ENCODE data around the gene PROX2. TPM values are rescaled to one million over a fixed set of nuclear protein-coding genes. Genes with fewer than 3 reads are reported as not detected.

Gene PROX2
- polyA plus RNA-seq, 3 donors: 0.03 TPM; not detected in 2

DNA sequence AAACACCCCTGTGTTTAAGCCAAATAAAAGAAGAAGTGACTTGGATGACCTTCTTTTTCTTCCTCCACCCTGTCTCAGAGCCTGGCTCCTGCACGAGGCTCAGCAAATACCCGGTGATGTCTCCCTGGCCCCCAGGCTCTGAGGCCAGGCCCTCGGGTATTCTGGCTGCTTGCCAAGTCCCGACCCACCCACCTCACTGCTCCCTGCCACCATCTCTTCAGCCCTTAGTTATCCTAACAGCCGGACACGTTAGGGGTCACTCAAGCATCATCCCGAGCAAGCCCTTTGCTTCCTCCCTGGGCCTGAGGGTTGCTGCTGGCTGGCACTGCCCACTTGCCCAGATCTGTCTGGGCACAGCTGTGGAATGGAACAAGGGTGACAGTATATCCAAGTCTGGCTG lies 39.9 kb upstream of the PROX2 start:
- H3K27ac ChIP-seq (ENCODE audit: low read depth in 1 of 2, low read length in 2 of 2): no peak overlapping the region
- no peaks in the 10 kb centered on the region for H4K20me1 ChIP-seq (ENCODE audit: insufficient read depth, low read length)
- intact Hi-C loops (cut with micrococcal nuclease): no loop called here
- no peak overlapping the region for H3K4me3 ChIP-seq (replicated peaks in 1 of 3; ENCODE audit: low read depth in 2 of 3, low read length in 3 of 3)
- Mint-ChIP-seq H3K27me3 (ENCODE audit: low read depth in 3 of 3) (peaks cover 0 to 3% (median 0%) of the 10 kb centered on the region in 3 donors), H3K4me1 (peaks cover 1% of the 10 kb centered on the region), H3K36me3 (no peaks in the 10 kb centered on the region), H3K9me3 (no peaks in the 10 kb centered on the region), H3K27ac (no peak overlapping the region), H3K4me3 (no peak overlapping the region)
- H3K36me3 ChIP-seq (replicated peaks in 1 of 2; ENCODE audit: control insufficient read depth in 1 of 2, insufficient read depth in 2 of 2, low read length in 2 of 2): no peaks in the 10 kb centered on the region
- no peaks in the 10 kb centered on the region for H3K79me2 ChIP-seq (ENCODE audit: insufficient read depth, low read length)
- H3K9me3 ChIP-seq (replicated peaks in 1 of 2; ENCODE audit: control insufficient read depth in 1 of 2, insufficient read depth in 1 of 2, low read length in 2 of 2): no peaks in the 10 kb centered on the region
- TF ChIP-seq, protein P1, sequence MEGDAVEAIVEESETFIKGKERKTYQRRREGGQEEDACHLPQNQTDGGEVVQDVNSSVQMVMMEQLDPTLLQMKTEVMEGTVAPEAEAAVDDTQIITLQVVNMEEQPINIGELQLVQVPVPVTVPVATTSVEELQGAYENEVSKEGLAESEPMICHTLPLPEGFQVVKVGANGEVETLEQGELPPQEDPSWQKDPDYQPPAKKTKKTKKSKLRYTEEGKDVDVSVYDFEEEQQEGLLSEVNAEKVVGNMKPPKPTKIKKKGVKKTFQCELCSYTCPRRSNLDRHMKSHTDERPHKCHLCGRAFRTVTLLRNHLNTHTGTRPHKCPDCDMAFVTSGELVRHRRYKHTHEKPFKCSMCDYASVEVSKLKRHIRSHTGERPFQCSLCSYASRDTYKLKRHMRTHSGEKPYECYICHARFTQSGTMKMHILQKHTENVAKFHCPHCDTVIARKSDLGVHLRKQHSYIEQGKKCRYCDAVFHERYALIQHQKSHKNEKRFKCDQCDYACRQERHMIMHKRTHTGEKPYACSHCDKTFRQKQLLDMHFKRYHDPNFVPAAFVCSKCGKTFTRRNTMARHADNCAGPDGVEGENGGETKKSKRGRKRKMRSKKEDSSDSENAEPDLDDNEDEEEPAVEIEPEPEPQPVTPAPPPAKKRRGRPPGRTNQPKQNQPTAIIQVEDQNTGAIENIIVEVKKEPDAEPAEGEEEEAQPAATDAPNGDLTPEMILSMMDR (IDR thresholded peaks at IDR 0.05): no peak
- H2AFZ ChIP-seq (ENCODE audit: insufficient read depth, low read depth, low read length, poor library complexity, severe bottlenecking): no peak overlapping the region
- DNase-seq: no peak
- no peak overlapping the region for H3K4me2 ChIP-seq (replicated peaks; ENCODE audit: extremely low read depth, low read length, poor library complexity, severe bottlenecking)
- no peaks in the 10 kb centered on the region for H3K27me3 ChIP-seq (ENCODE audit: control insufficient read depth in 2 of 2, insufficient read depth in 2 of 2, low read length in 2 of 2)
- no peaks in the 10 kb centered on the region for H3K4me1 ChIP-seq (ENCODE audit: control insufficient read depth in 1 of 2, insufficient read depth in 2 of 2, low read length in 2 of 2)
- no peak overlapping the region for H3K9ac ChIP-seq (ENCODE audit: insufficient read depth, low read length, poor library complexity, severe bottlenecking)
- 77% methylated on average over 7 of the region's 7 CpGs for WGBS (ENCODE audit: insufficient coverage)

DNA sequence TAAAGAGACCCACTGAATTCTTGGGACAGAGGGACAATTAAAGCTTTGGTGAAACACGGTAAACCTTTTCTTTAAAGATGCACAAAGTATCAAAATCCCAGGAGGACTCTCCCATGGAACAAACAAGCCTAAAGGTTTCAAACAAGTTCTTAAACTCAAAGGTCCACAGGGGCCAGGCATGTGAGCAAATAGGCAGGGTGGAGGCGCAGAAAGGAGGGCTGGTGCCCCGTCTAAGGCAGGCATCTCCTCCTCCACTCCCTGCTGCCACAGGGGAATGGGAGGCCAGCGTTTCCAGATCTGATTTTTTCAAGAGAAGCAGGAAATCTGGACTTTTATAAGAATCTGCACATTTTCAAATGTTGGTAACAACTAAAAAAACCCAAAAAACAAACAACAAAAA lies 39.5 kb upstream of the PROX2 start:
- no peak overlapping the region for H3K4me3 Mint-ChIP-seq
- no peak overlapping the region for H3K27ac Mint-ChIP-seq
- no peak for DNase-seq
- peaks cover 1% of the 10 kb centered on the region for H3K4me1 Mint-ChIP-seq
- no peaks in the 10 kb centered on the region for H4K20me1 ChIP-seq (ENCODE audit: insufficient read depth, low read length)
- H3K4me3 ChIP-seq (replicated peaks in 1 of 3; ENCODE audit: low read depth in 2 of 3, low read length in 3 of 3): no peak overlapping the region
- TF ChIP-seq, protein P1 (IDR thresholded peaks at IDR 0.05): no peak
- no peak overlapping the region for H3K9ac ChIP-seq (ENCODE audit: insufficient read depth, low read length, poor library complexity, severe bottlenecking)
- no peaks in the 10 kb centered on the region for H3K4me1 ChIP-seq (ENCODE audit: control insufficient read depth in 1 of 2, insufficient read depth in 2 of 2, low read length in 2 of 2)
- no peaks in the 10 kb centered on the region for H3K9me3 ChIP-seq (replicated peaks in 1 of 2; ENCODE audit: control insufficient read depth in 1 of 2, insufficient read depth in 1 of 2, low read length in 2 of 2)
- no peaks in the 10 kb centered on the region for H3K79me2 ChIP-seq (ENCODE audit: insufficient read depth, low read length)
- no peaks in the 10 kb centered on the region for H3K27me3 ChIP-seq (ENCODE audit: control insufficient read depth in 2 of 2, insufficient read depth in 2 of 2, low read length in 2 of 2)
- intact Hi-C loops (cut with micrococcal nuclease): no loop called here
- no CpG with 5 or more reads among the region's 4 CpGs for WGBS (ENCODE audit: insufficient coverage)
- H3K4me2 ChIP-seq (replicated peaks; ENCODE audit: extremely low read depth, low read length, poor library complexity, severe bottlenecking): no peak overlapping the region
- H3K27ac ChIP-seq (ENCODE audit: low read depth in 1 of 2, low read length in 2 of 2): no peak overlapping the region
- H3K36me3 Mint-ChIP-seq: no peaks in the 10 kb centered on the region
- H3K27me3 Mint-ChIP-seq (ENCODE audit: low read depth in 3 of 3): peaks cover 0 to 3% (median under 1%) of the 10 kb centered on the region in 3 donors
- no peak overlapping the region for H2AFZ ChIP-seq (ENCODE audit: insufficient read depth, low read depth, low read length, poor library complexity, severe bottlenecking)
- no peaks in the 10 kb centered on the region for H3K9me3 Mint-ChIP-seq
- no peaks in the 10 kb centered on the region for H3K36me3 ChIP-seq (replicated peaks in 1 of 2; ENCODE audit: control insufficient read depth in 1 of 2, insufficient read depth in 2 of 2, low read length in 2 of 2)

Measured in CD14-positive monocyte (primary cell).